Germinal center (tissue), 1 donor: ENCODE data around the gene ATG7.
"Not testable (repeated sequence)": the region's sequence is repeated elsewhere in the genome, so short reads cannot be mapped to it uniquely, and the experiment has no call there.

Experiments
- DNase-seq: peaks from one replicate; pipeline ENCODE4 v3.0.0; 2012; ENCODE audit warnings: mixed read lengths, low spot score

ATG7 gene

GRCh38 chr3:11591391-11592282, 319.4 kb downstream of the ATG7 start:
- DNase-seq: no peak

- DNase-seq: no peak
Measured at GRCh38 chr3:11592445-11593298, 320.5 kb downstream of the ATG7 start.

- DNase-seq: no peak
Measured at GRCh38 chr3:11593318-11594034, 321.3 kb downstream of the ATG7 start.

DNA sequence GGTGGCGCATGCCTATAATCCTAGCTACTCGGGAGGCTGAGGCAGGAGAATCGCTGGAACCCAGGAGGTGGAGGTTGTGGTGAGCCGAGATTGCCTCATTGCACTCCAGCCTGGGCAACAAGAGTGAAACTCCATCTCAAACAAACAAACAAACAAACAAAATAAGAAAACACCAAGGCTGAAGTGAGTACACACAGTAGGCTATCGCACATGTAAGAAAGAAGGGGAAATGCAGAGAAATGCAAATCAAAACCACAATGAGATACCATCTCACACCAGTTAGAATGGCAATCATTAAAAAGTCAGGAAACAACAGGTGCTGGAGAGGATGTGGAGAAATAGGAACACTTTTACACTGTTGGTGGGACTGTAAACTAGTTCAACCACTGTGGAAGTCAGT, 322.8 kb downstream of the ATG7 start:
- not testable (repeated sequence) for DNase-seq

- DNase-seq: no peak
Measured at GRCh38 chr3:11596387-11596786, 324.2 kb downstream of the ATG7 start.

DNA sequence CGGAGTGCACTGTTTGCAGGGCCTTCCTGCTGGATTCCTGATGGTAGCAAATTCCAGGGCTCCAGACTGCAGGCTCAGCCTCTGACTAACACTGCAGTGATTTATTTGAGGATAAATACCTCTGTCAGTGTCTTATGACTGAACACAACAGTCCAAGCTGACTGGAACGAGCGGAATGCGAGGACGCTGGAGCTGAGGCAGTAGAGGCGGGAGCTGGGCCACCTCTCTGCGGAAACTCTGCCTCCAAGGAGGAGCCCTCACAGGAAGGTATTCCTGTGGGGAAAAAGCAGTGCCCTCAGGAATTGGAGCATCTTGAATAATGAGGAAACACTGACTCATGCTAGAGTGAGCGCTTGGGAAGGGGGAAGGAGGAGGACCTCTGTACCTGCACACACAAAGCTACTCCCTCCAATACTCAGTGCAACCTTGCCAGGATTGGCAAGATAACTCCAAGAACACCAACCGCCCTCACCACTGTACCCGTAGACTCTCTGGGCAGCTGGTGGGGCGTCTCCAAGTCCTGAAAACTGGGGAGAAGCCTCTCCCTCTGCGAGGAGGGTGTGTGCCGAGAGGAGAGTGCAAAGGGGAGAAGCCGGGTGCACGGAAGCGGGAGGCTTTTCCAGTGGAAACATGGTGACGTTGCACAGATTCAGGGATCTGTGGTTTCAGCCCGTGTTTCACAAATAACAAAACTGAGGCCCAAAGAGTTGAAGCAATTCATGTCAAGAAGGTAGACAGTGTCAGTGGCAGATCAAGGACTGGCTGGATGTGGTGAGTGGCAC, 328.5 kb downstream of the ATG7 start:
- DNase-seq: no peak

DNA sequence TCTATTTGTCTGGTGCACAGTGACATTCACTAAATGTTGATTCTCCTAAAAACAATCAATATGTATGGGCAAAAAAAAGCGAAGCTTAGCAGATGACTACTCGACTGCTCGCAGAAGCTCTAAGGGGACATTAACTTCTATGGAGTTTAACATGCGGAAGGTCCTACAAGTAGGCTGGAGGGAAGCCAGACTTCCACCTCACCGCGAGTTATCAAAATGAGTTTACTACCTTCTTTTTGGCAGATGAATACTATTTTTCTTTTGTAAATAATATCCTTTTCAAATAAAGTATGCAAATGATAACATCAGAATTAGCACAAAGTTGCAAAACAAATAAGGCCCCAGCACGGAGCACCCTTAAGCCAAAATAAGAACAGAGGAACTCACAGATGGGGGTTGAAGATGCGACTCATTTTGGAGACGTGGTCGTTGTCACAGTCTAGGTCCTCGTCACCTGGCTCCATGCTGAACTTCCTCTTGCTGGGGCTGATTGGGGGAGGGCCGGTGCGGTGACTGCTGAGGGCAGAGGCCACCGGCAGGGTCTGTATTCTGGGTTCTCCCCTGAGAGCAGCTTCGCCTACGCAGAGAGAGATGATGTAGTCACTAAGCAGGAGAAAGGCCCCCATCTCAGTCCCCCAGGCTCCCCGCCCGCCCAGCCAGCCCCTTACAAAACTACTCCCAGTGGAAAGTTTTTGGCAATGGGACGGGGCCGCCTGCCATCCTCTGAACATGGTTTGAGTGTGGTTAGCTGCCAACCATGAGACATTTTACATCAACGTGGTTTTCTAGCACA, 329.4 kb downstream of the ATG7 start:
- peak; percentile 86 for DNase-seq

DNA sequence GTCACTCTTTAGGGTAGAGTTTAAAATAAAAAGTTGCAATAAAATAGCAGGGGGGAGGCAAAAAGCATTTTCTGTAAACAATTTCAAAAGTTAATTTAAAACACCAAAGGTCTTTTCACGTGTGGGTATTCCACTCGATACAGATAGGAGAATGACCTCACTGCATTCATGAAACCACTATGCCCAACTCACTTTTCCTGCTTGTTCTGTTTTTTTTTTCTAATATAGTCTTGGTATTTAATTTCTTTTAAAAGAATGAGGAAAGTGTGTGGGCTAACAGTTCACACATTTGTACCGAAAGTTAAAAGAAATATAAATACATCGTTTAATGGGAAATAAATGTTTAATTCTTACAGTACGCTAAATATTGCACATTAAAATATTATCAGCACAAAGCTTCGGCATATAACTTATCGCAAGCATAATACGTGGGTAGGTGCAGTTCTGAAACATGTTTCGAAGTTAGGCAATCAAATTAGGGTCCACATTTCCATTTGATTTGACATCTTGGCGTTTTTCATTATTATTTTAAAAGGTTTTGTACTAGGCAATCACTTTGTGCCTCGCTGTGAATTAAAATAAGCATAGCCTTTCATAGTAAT, 330.1 kb downstream of the ATG7 start:
- DNase-seq: no peak

- DNase-seq: peak; percentile 25
Measured at GRCh38 chr3:11602886-11603527, 330.8 kb downstream of the ATG7 start.

- no peak for DNase-seq
Measured at GRCh38 chr3:11603628-11604027, 331.4 kb downstream of the ATG7 start.

DNA sequence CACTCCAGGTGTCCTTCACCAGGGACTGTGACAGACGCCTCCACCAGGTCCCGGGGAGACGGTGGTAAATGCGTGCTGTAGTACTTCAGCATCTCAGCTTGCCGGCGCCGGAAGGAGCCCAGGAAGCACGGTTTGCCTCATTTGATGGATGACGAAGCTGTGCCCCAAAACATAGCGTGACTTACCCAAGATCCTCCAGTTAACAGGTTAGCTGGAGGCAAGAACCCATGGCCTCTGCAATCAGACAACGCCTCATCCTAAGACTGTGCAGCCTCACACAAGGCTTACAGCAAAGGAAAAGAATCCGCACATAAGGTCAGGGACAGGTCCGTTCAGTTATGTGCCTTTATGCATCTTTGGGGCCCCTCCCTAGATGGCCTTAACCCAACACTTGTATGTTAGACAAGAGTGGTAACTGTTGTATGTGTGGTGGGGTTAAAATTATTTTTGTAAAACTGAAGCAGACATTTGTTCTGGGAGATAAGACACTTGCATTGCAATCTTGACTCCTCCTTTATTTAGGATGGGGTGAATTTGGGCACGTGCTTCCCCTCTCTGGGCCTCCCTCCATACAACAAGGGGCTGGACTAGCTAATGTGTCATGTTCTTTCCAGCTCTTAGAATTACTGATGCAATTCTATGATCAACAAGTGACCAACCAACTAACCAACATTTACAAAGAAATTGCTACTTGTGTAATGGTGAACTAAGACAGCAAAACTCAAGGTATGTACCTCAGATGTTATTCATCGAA, 332.1 kb downstream of the ATG7 start:
- peak; percentile 33 for DNase-seq

GRCh38 chr3:11605398-11605797, 333.2 kb downstream of the ATG7 start:
- DNase-seq: no peak

DNA sequence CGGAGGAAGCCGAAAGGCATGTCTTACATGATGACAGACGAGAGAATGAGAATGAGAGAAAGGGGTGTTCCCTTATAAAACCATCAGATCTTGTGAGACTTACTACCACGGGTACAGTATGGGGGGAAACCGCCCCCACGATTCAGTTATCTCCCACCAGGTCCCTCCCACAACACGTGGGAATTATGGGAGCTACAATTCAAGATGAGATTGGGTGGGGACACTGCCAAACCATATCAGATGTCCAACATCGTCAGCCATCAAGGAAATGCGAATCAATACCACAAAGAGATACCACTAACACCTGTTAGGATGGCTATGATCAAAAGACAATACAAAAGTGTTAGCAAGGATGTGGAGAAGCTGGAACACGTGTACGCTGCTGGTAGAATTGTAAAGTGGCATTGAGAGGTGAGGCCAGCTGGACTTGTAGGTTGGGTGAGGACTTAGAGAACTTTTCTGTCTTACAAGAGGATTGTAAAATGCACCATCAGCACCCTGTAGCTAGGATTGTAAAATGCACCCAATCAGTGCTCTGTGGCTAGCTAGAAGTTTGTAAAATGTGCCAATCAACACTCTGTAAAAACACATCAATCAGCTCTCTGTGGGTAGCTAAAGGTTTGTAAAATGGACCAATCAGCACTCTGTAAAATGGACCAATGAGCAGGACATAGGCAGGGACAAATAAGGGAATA, 334.0 kb downstream of the ATG7 start:
- no peak for DNase-seq

GRCh38 chr3:11606865-11607440, 334.8 kb downstream of the ATG7 start:
- DNase-seq: no peak
